HCT116 (cell line): Measurements from ENCODE around the gene GNB1L. TPM values are rescaled to one million over a fixed set of nuclear protein-coding genes. Genes with fewer than 3 reads are reported as not detected.

ENCODE experiments used
- ATAC-seq: fragments of 200-7000 bp; cut with Tn5 transposase; 2 replicates; pipeline ENCODE4 v1.9.1; 2020; ENCODE audit warnings: mild to moderate bottlenecking, moderate library complexity
- BruUV-seq: library from RNA; stranded (reverse); fragments of 400-500 nt; replicated peaks from 2 replicates; lab custom pipeline; 2021; lab: Mats Ljungman, UMichigan
- CTCF ChIA-PET: fragments of 300-600 bp; sonication (Branson Sonifier 250); formaldehyde crosslinking; loops from one replicate; lab custom pipeline; 2021; ENCODE audit warnings: antibody characterized with exemption; lab: Charles Lee
- POLR2A ChIA-PET: fragments of 300-600, 350-600 bp; sonication (Branson Sonifier 250); formaldehyde crosslinking; loops from one replicate; lab custom pipeline; 2021; ENCODE audit warnings: antibody characterized with exemption; lab: Charles Lee
- RAD21 ChIA-PET, 2 experiments: fragments of 300-600 bp; sonication (Branson Sonifier 250); formaldehyde crosslinking; loops; one replicate each; lab custom pipeline; 2023; ENCODE audit warnings: low total read pairs in 2 of 2; ENCODE audit not compliant: uncharacterized antibody in 2 of 2, unreplicated experiment in 2 of 2, low non-redundant PET in 1 of 2; lab: Charles Lee
- DNase-seq: peaks from one replicate; pipeline ENCODE4 v3.0.0-alpha.2; 2010; ENCODE audit warnings: low read depth, low spot score
- H2AFZ ChIP-seq: fragments of 200-600 bp; shearing (Covaris generic), sonication (generic); 2 replicates; pipeline ENCODE4 v1.6.1; 2017; ENCODE audit warnings: low read depth, mixed run types, mixed read lengths, antibody characterized with exemption, low read length; ENCODE audit not compliant: poor library complexity, severe bottlenecking
- H3K27ac ChIP-seq: 2 replicates; pipeline ENCODE4 v1.5.1; 2012; ENCODE audit warnings: low read depth, low read length
- H3K27me3 ChIP-seq: fragments of 200-600 bp; sonication (generic); 2 replicates; pipeline ENCODE4 v1.6.1; 2016; ENCODE audit warnings: mixed run types, low read length, mixed read lengths; ENCODE audit not compliant: insufficient read depth
- H3K36me3 ChIP-seq, 2 experiments: fragments of 200-500 bp in 1 of 2; fragments of 200-600 bp in 1 of 2; sonication (Bioruptor generic) in 1 of 2; sonication (generic) in 1 of 2; 2 replicates each; pipeline versions ENCODE4 v1.5.1 to v1.6.1; 2014 to 2016; ENCODE audit warnings: low read length in 2 of 2, inconsistent platforms in 1 of 2, mixed read lengths in 1 of 2, mixed run types in 1 of 2; ENCODE audit not compliant: insufficient read depth in 2 of 2, control insufficient read depth in 1 of 2
- H3K4me1 ChIP-seq, 2 experiments: fragments of 200-600 bp in 1 of 2; sonication (generic) in 1 of 2; 2 replicates each; pipeline versions ENCODE4 v1.5.1 to v1.6.1; 2012 to 2017; ENCODE audit warnings: low read length in 2 of 2, inconsistent platforms in 1 of 2, mild to moderate bottlenecking in 1 of 2, mixed read lengths in 1 of 2, mixed run types in 1 of 2, moderate library complexity in 1 of 2; ENCODE audit not compliant: insufficient read depth in 2 of 2, control insufficient read depth in 1 of 2
- H3K4me2 ChIP-seq: fragments of 200-600 bp; sonication (generic); 2 replicates; pipeline ENCODE4 v1.6.1; 2017; ENCODE audit warnings: mixed run types, low read length, mixed read lengths
- H3K4me3 ChIP-seq, 2 experiments: fragments of 200-600 bp in 1 of 2; sonication (generic) in 1 of 2; replicated peaks in 1 of 2; 2 replicates each; pipeline ENCODE4 v1.5.1; 2011 to 2016; ENCODE audit warnings: low read length in 2 of 2, control low read depth in 1 of 2, low read depth in 1 of 2, mild to moderate bottlenecking in 1 of 2, mixed read lengths in 1 of 2, mixed run types in 1 of 2
- H3K79me2 ChIP-seq: fragments of 200-600 bp; sonication (generic); 2 replicates; pipeline ENCODE4 v1.6.1; 2017; ENCODE audit warnings: mild to moderate bottlenecking, mixed run types, low read length, moderate library complexity, mixed read lengths; ENCODE audit not compliant: insufficient read depth
- H3K9ac ChIP-seq: fragments of 200-600 bp; sonication (generic); 2 replicates; pipeline ENCODE4 v1.6.1; 2016; ENCODE audit warnings: low read length, mixed read lengths
- H3K9me2 ChIP-seq: fragments of 200-600 bp; sonication (generic), shearing (Covaris generic); 2 replicates; pipeline ENCODE4 v1.6.1; 2017; ENCODE audit warnings: mixed run types, mild to moderate bottlenecking, moderate library complexity; ENCODE audit not compliant: insufficient read depth
- H3K9me3 ChIP-seq, 2 experiments: fragments of 200-500 bp in 1 of 2; fragments of 200-600 bp in 1 of 2; sonication (Bioruptor generic) in 1 of 2; sonication (generic) in 1 of 2; 2 replicates each; pipeline ENCODE4 v1.6.1; 2014 to 2017; ENCODE audit warnings: low read length in 2 of 2, mixed read lengths in 2 of 2, inconsistent platforms in 1 of 2, low read depth in 1 of 2, mild to moderate bottlenecking in 1 of 2, mixed run types in 1 of 2, moderate library complexity in 1 of 2; ENCODE audit not compliant: control insufficient read depth in 1 of 2, insufficient read depth in 1 of 2
- H4K20me1 ChIP-seq: fragments of 200-600 bp; sonication (generic), shearing (Covaris generic); 2 replicates; pipeline ENCODE4 v1.6.1; 2017; ENCODE audit warnings: mixed run types, mild to moderate bottlenecking, moderate library complexity; ENCODE audit not compliant: insufficient read depth
- ATF3 ChIP-seq: IDR thresholded peaks from 2 replicates; pipeline ENCODE4 v1.6.1; 2012
- EZH2 ChIP-seq: fragments of 200-600 bp; sonication (generic); IDR thresholded peaks from 2 replicates; pipeline ENCODE4 v1.6.1; 2017; ENCODE audit warnings: antibody characterized with exemption, mixed run types
- EZH2phosphoT487 ChIP-seq: fragments of 200-600 bp; IDR thresholded peaks from 2 replicates; pipeline ENCODE4 v1.6.1; 2018; ENCODE audit warnings: antibody characterized with exemption, borderline replicate concordance
- REST ChIP-seq: IDR thresholded peaks from 2 replicates; pipeline ENCODE4 v1.6.1; 2012; ENCODE audit warnings: low read depth
- ZFX ChIP-seq: fragments of 450-650 bp; IDR thresholded peaks from 2 replicates; pipeline ENCODE4 v1.6.1; 2017
- intact Hi-C: fragments of 100-400 bp; cut with micrococcal nuclease; formaldehyde crosslinking; loops from 2 replicates; pipeline ENCODE4 v1.10.0; 2022
- total RNA-seq: library from RNA; stranded (reverse); gene quantifications from one replicate; pipeline ENCODE4 v1.2.1, GENCODE V29; 2021; ENCODE audit not compliant: unreplicated experiment

Gene GNB1L
- total RNA-seq, 1 experiment from 2014 or later: 12.1 TPM

GRCh38 chr22:19888131-19888746, 33.6 kb upstream of the GNB1L start (continued):
- no peak for TF ChIP-seq REST
- no peak for TF ChIP-seq EZH2phosphoT487
- no peak for TF ChIP-seq ATF3
- TF ChIP-seq, all 23 proteins: peak for 0

- intact Hi-C loops: no loop called here
- Histone ChIP-seq H3K4me1 (peaks cover 21 to 26% of the 10 kb centered on the region in 2 experiments), H3K36me3 (no peaks in the 10 kb centered on the region), H3K9me2 (no peaks in the 10 kb centered on the region), H2AFZ (no peak overlapping the region), H3K79me2 (no peaks in the 10 kb centered on the region), H3K9ac (no peak overlapping the region), H3K27me3 (no peaks in the 10 kb centered on the region), H3K4me3 (no peak overlapping the region), H3K4me2 (no peak overlapping the region), H3K27ac (no peak overlapping the region), H4K20me1 (no peaks in the 10 kb centered on the region), H3K9me3 (no peaks in the 10 kb centered on the region)
- no peak for ATAC-seq
- ChIA-PET POLR2A (no interaction called here), CTCF (no interaction called here), RAD21 (no interaction called here)
- DNase-seq: no peak
- BruUV-seq: no TSS peak
- no peak for TF ChIP-seq EZH2
- TF ChIP-seq ZFX: no peak
Observed at GRCh38 chr22:19887256-19887985, 32.7 kb upstream of the GNB1L start.
